GM23248 (cell line): ENCODE data around the gene JMJD6. TPM values are rescaled to one million over a fixed set of nuclear protein-coding genes. Genes with fewer than 3 reads are reported as not detected.
"Not testable (repeated sequence)": the region's sequence is repeated elsewhere in the genome, so short reads cannot be mapped to it uniquely, and the experiment has no call there.

Experiments used
- DNase-seq: peaks from one replicate; pipeline ENCODE4 v3.0.0-alpha.2; 2015
- H2AFZ ChIP-seq: fragments of 200-600 bp; sonication (generic); 2 replicates; pipeline ENCODE4 v1.6.1; 2016; ENCODE audit warnings: antibody characterized with exemption
- H3F3A ChIP-seq: fragments of 200-600 bp; sonication (generic); 2 replicates; pipeline ENCODE4 v1.6.1; 2016; ENCODE audit warnings: mild to moderate bottlenecking, antibody characterized with exemption, mixed run types; ENCODE audit not compliant: insufficient read depth
- H3K27ac ChIP-seq: fragments of 200-600 bp; sonication (generic); 2 replicates; pipeline ENCODE4 v1.5.1; 2016; ENCODE audit warnings: mild to moderate bottlenecking
- H3K27me3 ChIP-seq: fragments of 200-600 bp; sonication (generic); replicated peaks from 2 replicates; pipeline ENCODE4 v1.6.1; 2016; ENCODE audit warnings: mild to moderate bottlenecking; ENCODE audit not compliant: insufficient read depth
- H3K36me3 ChIP-seq: fragments of 200-600 bp; sonication (generic); 2 replicates; pipeline ENCODE4 v1.6.1; 2016; ENCODE audit warnings: low read depth, mild to moderate bottlenecking
- H3K4me1 ChIP-seq: fragments of 200-600 bp; sonication (generic); 2 replicates; pipeline ENCODE4 v1.6.1; 2016; ENCODE audit warnings: mild to moderate bottlenecking; ENCODE audit not compliant: insufficient read depth
- H3K4me2 ChIP-seq: fragments of 200-600 bp; sonication (generic); one replicate; pipeline ENCODE4 v1.6.1; 2016; ENCODE audit warnings: mild to moderate bottlenecking; ENCODE audit not compliant: unreplicated experiment
- H3K4me3 ChIP-seq: fragments of 200-600 bp; sonication (generic); 2 replicates; pipeline ENCODE4 v1.5.1; 2016; ENCODE audit warnings: mild to moderate bottlenecking
- H3K79me2 ChIP-seq: fragments of 200-600 bp; sonication (generic); 2 replicates; pipeline ENCODE4 v1.6.1; 2016; ENCODE audit warnings: mild to moderate bottlenecking; ENCODE audit not compliant: insufficient read depth
- H3K9ac ChIP-seq: fragments of 200-600 bp; sonication (generic); 2 replicates; pipeline ENCODE4 v1.6.1; 2016; ENCODE audit warnings: mild to moderate bottlenecking
- H3K9me2 ChIP-seq: fragments of 200-600 bp; sonication (generic); 2 replicates; pipeline ENCODE4 v1.6.1; 2016; ENCODE audit warnings: mixed run types, mild to moderate bottlenecking, moderate library complexity; ENCODE audit not compliant: insufficient read depth
- H3K9me3 ChIP-seq: fragments of 200-600 bp; sonication (generic); one replicate; pipeline ENCODE4 v1.6.1; 2017; ENCODE audit warnings: low read depth
- H4K20me1 ChIP-seq: fragments of 200-600 bp; sonication (generic); 2 replicates; pipeline ENCODE4 v1.6.0; 2016; ENCODE audit not compliant: insufficient read depth
- EZH2 ChIP-seq: fragments of 200-600 bp; sonication (generic); IDR thresholded peaks from 2 replicates; pipeline ENCODE4 v1.6.1; 2018; ENCODE audit warnings: antibody characterized with exemption, mild to moderate bottlenecking; ENCODE audit not compliant: insufficient read depth, poor library complexity, severe bottlenecking
- EZH2phosphoT487 ChIP-seq: fragments of 200-600 bp; sonication (generic); IDR thresholded peaks from 2 replicates; pipeline ENCODE4 v1.6.1; 2018; ENCODE audit warnings: antibody characterized with exemption, moderate library complexity, mild to moderate bottlenecking, low read depth; ENCODE audit not compliant: insufficient read depth
- WGBS, 2 experiments: methylation state at CpG; one replicate each; pipeline ENCODE4 v1.1.6; 2015 to 2017; ENCODE audit warnings: low lambda C conversion rate in 2 of 2, low coverage in 1 of 2; ENCODE audit errors: missing lambda C conversion rate in 2 of 2; 5-methylcytosine and 5-hydroxymethylcytosine counted together
- in situ Hi-C: fragments of 300-500 bp; cut with MboI; formaldehyde crosslinking; loops from 2 replicates; pipeline ENCODE4 v1.15.0; 2020
- polyA plus RNA-seq: library from polyadenylated mRNA; unstranded; fragments of >200 nt; fragmentation: Nextera tagmentation; extraction: Ambion mirVana; gene quantifications from 2 replicates; pipeline ENCODE4 v1.2.1, GENCODE V29; 2016
- total RNA-seq: library from RNA; depleted of rRNA; stranded (reverse); fragments of >200 nt; shearing (Covaris generic); gene quantifications from 2 replicates; pipeline ENCODE4 v1.2.3, GENCODE V29; 2014

Gene JMJD6
- total and polyA plus RNA-seq, 2 experiments from 2014 or later, result 19.0 to 40.0 TPM

- TF ChIP-seq EZH2, result no peak
- TF ChIP-seq EZH2phosphoT487, result no peak
- Histone ChIP-seq H3K4me1 (peaks cover 33% of the 10 kb centered on the region), H3K27me3 (no peaks in the 10 kb centered on the region), H3K4me2 (peak overlapping the region; percentile 100), H3K9me2 (no peaks in the 10 kb centered on the region), H3F3A (peaks cover 60% of the 10 kb centered on the region), H3K9me3 (no peaks in the 10 kb centered on the region), H3K79me2 (peaks cover 88% of the 10 kb centered on the region), H3K27ac (peak overlapping the region; percentile 81), H3K36me3 (peaks cover 39% of the 10 kb centered on the region), H2AFZ (no peak overlapping the region), H3K9ac (peak overlapping the region; percentile 96), H4K20me1 (peaks cover 17% of the 10 kb centered on the region; the same call in 1 of the 2 replicates), H3K4me3 (peak overlapping the region; percentile 98)
- WGBS, 2 experiments, result 46 to 50% methylated on average over 3 of the region's 3 CpGs
- peak; percentile 60 for DNase-seq
- in situ Hi-C loops, result no loop called here
Observed at GRCh38 chr17:76732734-76733617, 6.6 kb upstream of the JMJD6 start.

DNA sequence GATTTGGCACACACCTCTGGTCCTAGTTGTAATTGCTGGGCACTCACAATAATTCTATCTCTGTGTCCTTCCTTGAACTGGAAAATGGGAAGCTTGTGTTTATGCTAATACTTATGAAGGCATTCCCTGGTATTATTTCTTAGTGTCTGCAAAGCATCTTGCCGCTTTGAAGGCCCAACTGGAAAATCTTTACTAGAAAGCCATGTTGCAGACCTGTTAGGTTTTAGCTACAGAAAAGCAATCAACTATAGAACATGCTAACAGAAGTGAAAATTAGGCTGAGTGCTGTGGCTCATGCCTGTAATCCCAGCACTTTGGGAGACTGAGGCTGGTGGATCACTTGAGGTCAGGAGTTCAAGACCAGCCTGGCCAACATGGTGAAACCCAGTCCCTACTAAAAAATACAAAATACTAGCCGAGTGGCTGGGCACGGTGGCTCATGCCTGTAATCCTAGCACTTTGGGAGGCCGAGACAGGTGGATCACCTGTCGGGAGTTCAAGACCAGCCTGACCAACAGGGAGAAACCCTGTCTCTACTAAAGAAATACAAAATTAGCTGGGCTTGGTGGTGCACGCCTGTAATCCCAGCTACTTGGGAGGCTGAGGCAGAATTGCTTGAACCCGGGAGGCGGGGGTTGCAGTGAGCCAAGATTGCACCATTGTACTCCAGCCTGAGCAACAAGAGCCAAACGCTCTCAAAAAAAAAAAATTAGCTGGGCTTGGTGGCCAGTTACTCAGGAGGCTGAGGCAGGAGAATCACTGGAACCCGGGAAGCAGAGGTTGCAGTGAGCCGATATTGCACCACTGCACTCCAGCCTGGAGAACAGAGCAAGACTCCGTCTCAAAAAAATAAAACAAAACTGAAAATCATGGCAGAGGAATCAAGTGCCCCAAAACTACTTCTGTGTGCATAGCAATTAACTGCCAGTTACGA is 5.7 kb upstream of the JMJD6 start:
- Histone ChIP-seq H3K4me2 (peak overlapping the region; percentile 100), H3K9ac (peak overlapping the region; percentile 96; the same call in 1 of the 2 replicates), H3F3A (peaks cover 68% of the 10 kb centered on the region), H3K79me2 (peaks cover 98% of the 10 kb centered on the region), H3K4me1 (peaks cover 33% of the 10 kb centered on the region), H3K36me3 (peaks cover 39% of the 10 kb centered on the region), H4K20me1 (peaks cover 17% of the 10 kb centered on the region; the same call in 1 of the 2 replicates), H3K27ac (peak overlapping the region; percentile 81)
- in situ Hi-C loops, H3K27me3 ChIP-seq, H2AFZ ChIP-seq, H3K9me2 ChIP-seq, H3K9me3 ChIP-seq, DNase-seq, H3K4me3 ChIP-seq: not testable (repeated sequence)
- 73 to 74% methylated on average over 13 of the region's 13 CpGs for WGBS, 2 experiments

- Histone ChIP-seq H4K20me1 (no peaks in the 10 kb centered on the region), H2AFZ (no peak overlapping the region), H3K9me3 (no peaks in the 10 kb centered on the region), H3K79me2 (peaks cover 93% of the 10 kb centered on the region), H3K27ac (peak overlapping the region; percentile 98), H3K9ac (peak overlapping the region; percentile 99), H3K4me3 (peak overlapping the region; percentile 91), H3K36me3 (peaks cover 31% of the 10 kb centered on the region), H3K27me3 (no peaks in the 10 kb centered on the region), H3K4me2 (peak overlapping the region; percentile 95), H3F3A (peaks cover 53% of the 10 kb centered on the region), H3K4me1 (peaks cover 25% of the 10 kb centered on the region), H3K9me2 (no peaks in the 10 kb centered on the region)
- TF ChIP-seq EZH2, result no peak
- no peak for TF ChIP-seq EZH2phosphoT487
- in situ Hi-C loops, result no loop called here
- peak; percentile 65 for DNase-seq
- WGBS, 2 experiments, result 18 to 22% methylated on average over 18 of the region's 18 CpGs
Observed at GRCh38 chr17:76727745-76728456, 1.5 kb upstream of the JMJD6 start.
